Mesodermal cell (in vitro differentiated cells): Measurements from ENCODE around the gene CHIC2.
A peak's percentile ranks its signal among the peaks of the same experiment; 100 is the strongest.

Source experiments
- H3K27ac ChIP-seq: 2 replicates; pipeline ENCODE4 v1.7.0; 2013; ENCODE audit warnings: mild to moderate bottlenecking, low read depth, low read length, moderate library complexity; ENCODE audit not compliant: severe bottlenecking
- H3K36me3 ChIP-seq: 2 replicates; pipeline ENCODE4 v1.7.1; 2013; ENCODE audit warnings: mild to moderate bottlenecking, low read length, moderate library complexity; ENCODE audit not compliant: control insufficient read depth, insufficient read depth
- H3K4me1 ChIP-seq: one replicate; pipeline ENCODE4 v1.7.1; 2013; ENCODE audit warnings: mild to moderate bottlenecking, low read length; ENCODE audit not compliant: insufficient read depth, control insufficient read depth, poor library complexity, severe bottlenecking
- H3K4me3 ChIP-seq: 2 replicates; pipeline ENCODE4 v1.7.0; 2013; ENCODE audit warnings: low read length, control low read depth, mild to moderate bottlenecking; ENCODE audit not compliant: insufficient read depth, poor library complexity, severe bottlenecking; ENCODE audit errors: extremely low read depth
- H3K9me3 ChIP-seq: 2 replicates; pipeline ENCODE4 v1.7.1; 2013; ENCODE audit warnings: mild to moderate bottlenecking, low read length, moderate library complexity; ENCODE audit not compliant: control insufficient read depth
- WGBS, 2 experiments: methylation state at CpG; one replicate each; pipeline ENCODE4 v1.1.5; 2013; ENCODE audit warnings: missing lambda C conversion rate in 2 of 2; ENCODE audit not compliant: insufficient coverage in 2 of 2; 5-methylcytosine and 5-hydroxymethylcytosine counted together

The CHIC2 gene

GRCh38 chr4:54092405-54093323, 28.3 kb upstream of the CHIC2 start:
- H3K4me1 ChIP-seq = peaks cover 21% of the 10 kb centered on the region
- no peak overlapping the region for H3K27ac ChIP-seq
- H3K9me3 ChIP-seq = no peaks in the 10 kb centered on the region
- no peaks in the 10 kb centered on the region for H3K36me3 ChIP-seq
- 17 to 20% methylated on average over 11 of the region's 13 CpGs for WGBS, 2 experiments
- peak overlapping the region; percentile 44 for H3K4me3 ChIP-seq

DNA sequence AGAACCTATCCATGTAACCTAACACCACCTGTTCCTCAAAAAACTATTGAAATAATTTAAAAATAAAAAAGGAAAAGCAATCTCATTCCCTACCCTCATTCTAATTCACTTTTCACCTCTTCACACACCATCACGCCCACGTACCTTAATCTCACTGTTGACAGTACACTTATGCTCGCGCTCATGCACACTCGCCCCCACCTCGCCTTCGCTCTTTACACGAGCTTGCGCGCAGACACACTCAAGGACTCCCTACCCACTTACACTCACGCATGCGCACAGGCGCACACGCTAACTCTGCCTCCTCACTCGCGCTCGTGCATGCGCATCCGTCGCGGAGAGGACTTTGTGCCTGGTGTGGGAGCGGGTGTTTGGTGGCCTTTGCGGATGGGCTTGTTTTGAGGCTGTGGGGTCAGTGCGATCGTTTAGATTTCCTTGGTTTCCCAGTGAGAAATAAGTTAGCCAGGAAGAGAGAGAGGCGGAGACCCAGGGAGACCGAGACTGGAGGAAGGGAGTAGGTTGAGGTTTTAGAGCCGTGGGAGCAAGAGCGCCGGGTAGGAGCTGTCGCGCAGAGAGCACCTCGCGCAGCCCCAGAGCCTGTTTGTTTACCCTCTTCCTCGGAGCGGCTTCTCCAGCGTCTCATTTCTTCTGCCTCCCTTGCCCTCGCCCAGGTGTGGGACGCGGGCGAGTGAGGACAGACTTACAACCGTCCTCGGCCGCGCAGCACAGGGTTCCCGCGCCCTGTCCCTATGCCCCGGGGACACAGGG, 27.4 kb upstream of the CHIC2 start:
- no peaks in the 10 kb centered on the region for H3K36me3 ChIP-seq
- H3K4me3 ChIP-seq = peak overlapping the region; percentile 44
- H3K27ac ChIP-seq = no peak overlapping the region
- peaks cover 20% of the 10 kb centered on the region for H3K4me1 ChIP-seq
- no peaks in the 10 kb centered on the region for H3K9me3 ChIP-seq
- 1% methylated on average over 30 to 33 of the region's 48 CpGs for WGBS, 2 experiments

DNA sequence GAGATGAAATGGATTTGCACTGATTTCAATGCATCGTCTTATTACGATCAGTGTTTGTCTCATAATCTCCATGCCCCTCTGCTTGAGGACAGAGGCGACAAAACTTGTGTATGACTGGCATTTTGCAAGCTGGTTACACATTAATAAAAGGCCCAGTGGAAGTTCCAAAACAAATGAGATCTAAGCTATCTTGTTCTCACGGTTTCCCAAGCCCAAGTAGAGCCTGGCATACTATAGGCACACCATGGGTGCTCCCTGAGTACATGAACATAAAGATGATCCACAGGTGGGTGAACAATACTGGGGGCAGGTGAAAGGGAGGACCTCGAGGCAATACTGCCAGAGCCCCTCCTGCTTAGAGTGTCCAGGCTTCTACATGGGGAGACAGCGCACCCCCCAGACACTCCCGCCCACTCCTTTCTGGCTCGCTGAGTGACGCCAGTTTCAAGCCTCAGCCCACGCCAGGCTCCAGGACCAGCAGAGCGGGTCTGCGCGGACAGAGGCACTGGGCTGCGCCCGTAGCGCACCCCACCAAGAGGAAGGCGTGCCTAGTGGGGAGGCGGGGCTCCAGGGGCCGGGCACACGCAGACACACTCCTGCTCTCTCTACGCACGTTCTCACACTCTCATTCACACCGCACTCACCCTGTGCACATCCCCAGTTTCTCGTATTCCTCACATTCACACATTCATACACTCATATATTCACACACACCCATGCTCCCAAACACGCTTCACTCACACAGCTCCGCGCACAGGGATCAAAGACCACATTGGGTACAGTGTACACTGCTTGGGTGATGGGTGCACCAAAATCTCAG, 26.6 kb upstream of the CHIC2 start:
- H3K27ac ChIP-seq = no peak overlapping the region
- H3K9me3 ChIP-seq = no peaks in the 10 kb centered on the region
- WGBS, 2 experiments = 31 to 45% methylated on average over 20 to 21 of the region's 27 CpGs

GRCh38 chr4:54090404-54090803, 26.0 kb upstream of the CHIC2 start:
- Histone ChIP-seq H3K27ac (no peak overlapping the region), H3K4me3 (no peak overlapping the region), H3K36me3 (no peaks in the 10 kb centered on the region), H3K4me1 (peaks cover 12% of the 10 kb centered on the region), H3K9me3 (no peaks in the 10 kb centered on the region)
- WGBS, 2 experiments = 75 to 92% methylated on average over 2 to 4 of the region's 8 CpGs

More for the DNA sequence above, 26.6 kb upstream of the CHIC2 start:
- H3K36me3 ChIP-seq = no peaks in the 10 kb centered on the region
- peaks cover 12% of the 10 kb centered on the region for H3K4me1 ChIP-seq
- H3K4me3 ChIP-seq = peak overlapping the region; percentile 44

DNA sequence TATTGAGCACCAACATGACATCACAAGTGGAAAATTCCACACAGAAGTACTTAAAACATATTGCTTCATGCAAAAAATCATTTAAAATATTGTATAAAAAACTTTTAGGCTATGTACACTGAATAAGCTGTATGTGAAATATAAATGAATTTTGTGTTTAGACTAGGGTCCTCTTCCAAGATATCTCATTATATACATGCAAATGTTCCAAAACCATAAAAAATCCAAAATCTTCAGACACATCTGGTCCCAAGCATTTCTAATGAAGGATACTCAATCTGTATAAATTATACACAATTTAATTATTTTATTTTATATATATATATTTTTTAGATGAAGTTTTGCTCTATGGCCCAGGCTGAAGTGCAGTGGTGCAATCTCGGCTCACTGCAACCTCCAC, 25.5 kb upstream of the CHIC2 start:
- 100% methylated on average over 1 of the region's 1 CpG; no CpG with 5 or more reads in 1 of the 2 experiments for WGBS, 2 experiments
- Histone ChIP-seq H3K9me3 (no peaks in the 10 kb centered on the region), H3K27ac (no peak overlapping the region), H3K4me1 (peaks cover 16% of the 10 kb centered on the region), H3K36me3 (no peaks in the 10 kb centered on the region), H3K4me3 (no peak overlapping the region)

DNA sequence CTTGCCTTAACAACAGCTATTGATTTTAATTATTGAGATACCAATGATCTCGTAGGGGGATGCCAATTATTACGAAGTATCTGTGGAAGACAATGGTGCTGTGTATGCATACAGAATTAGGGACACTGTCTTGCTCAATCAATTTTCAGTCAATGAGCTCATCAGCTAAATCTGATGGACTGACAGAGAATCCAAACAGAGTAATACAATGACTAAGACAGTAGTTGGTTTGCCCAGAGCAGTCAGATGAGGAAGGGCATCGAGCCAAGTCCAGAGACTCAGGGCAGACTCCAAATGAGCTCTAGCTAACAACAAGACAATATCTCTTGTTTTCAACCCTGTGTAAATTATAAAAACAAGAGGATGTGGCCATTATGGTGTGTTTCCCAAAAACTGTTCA, 20.9 kb upstream of the CHIC2 start:
- no peak overlapping the region for H3K27ac ChIP-seq
- H3K4me1 ChIP-seq = peaks cover 26% of the 10 kb centered on the region
- no peaks in the 10 kb centered on the region for H3K36me3 ChIP-seq
- no peak overlapping the region for H3K4me3 ChIP-seq
- 100% methylated on average over 3 of the region's 3 CpGs; no CpG with 5 or more reads in 1 of the 2 experiments for WGBS, 2 experiments
- H3K9me3 ChIP-seq = no peaks in the 10 kb centered on the region

DNA sequence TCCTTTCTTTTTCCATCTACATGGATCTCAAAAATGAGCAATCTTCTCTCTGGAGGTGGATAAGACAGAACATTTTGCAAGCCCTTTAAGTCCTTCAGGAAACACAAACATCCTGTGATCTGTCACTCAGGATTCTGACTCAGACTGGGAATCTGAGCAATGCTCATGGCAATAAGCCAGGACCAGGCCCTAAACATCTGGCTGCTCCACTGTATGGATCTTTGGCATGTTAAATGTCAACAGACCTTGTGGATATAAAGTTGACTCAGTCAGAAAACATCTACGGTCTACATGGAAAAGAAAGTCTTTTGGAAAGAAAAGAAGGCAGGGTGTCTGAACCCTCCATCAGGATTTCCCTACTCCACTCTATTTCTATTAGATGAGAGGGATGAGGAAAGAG, 17.8 kb upstream of the CHIC2 start:
- peaks cover 34% of the 10 kb centered on the region for H3K4me1 ChIP-seq
- WGBS, 2 experiments = no CpG with 5 or more reads among the region's 1 CpG
- H3K27ac ChIP-seq = peak overlapping the region; percentile 76
- H3K36me3 ChIP-seq = no peaks in the 10 kb centered on the region
- H3K9me3 ChIP-seq = no peaks in the 10 kb centered on the region
- H3K4me3 ChIP-seq = no peak overlapping the region

DNA sequence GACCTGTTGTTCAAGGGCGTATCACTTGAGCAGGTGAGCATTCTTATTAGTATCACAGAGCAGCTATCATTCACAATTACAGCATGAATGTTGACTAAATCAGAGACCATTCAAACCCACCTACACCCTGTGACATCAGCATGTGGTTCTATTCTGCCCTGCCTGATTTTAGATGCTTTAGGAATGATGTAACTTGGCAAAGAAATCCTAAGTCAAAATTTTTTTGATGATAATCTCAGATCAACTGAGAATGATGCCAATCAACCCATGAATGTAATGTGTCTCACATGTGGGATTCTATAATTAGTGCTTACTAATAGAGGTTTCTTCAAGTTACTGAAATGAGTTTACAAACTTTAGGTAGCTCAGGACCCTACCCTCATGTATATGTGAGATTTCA, 13.4 kb upstream of the CHIC2 start:
- H3K4me3 ChIP-seq = no peak overlapping the region
- 100% methylated on average over 1 of the region's 1 CpG; no CpG with 5 or more reads in 1 of the 2 experiments for WGBS, 2 experiments

GRCh38 chr4:54076673-54077072, 12.3 kb upstream of the CHIC2 start:
- Histone ChIP-seq H3K9me3 (no peaks in the 10 kb centered on the region), H3K27ac (no peak overlapping the region), H3K36me3 (no peaks in the 10 kb centered on the region), H3K4me3 (no peak overlapping the region), H3K4me1 (peaks cover 25% of the 10 kb centered on the region)

More for the DNA sequence above, 13.4 kb upstream of the CHIC2 start:
- Histone ChIP-seq H3K9me3 (no peaks in the 10 kb centered on the region), H3K4me1 (peaks cover 33% of the 10 kb centered on the region), H3K36me3 (no peaks in the 10 kb centered on the region), H3K27ac (no peak overlapping the region)

DNA sequence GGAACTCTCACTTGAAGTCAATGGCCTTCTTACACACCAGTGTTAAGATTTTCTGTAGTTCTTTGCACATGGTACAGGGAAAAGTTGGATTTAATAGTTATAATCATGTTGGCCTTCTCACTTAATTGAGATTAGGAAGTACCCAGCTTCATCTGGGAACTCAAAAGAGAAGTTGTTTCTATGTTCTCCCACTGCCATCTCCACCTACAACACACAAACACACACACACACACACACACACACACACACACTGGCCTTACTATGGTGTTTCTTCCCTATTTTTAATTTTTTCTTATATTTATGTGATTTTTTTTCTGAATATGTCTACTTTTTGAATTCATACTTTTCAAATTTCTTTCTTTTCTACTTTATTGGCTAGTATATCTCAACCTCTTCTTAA, 10.0 kb upstream of the CHIC2 start:
- H3K27ac ChIP-seq = no peak overlapping the region
- H3K36me3 ChIP-seq = no peaks in the 10 kb centered on the region
- peaks cover 20% of the 10 kb centered on the region for H3K4me1 ChIP-seq

More for the DNA sequence above, 10.0 kb upstream of the CHIC2 start:
- no peaks in the 10 kb centered on the region for H3K9me3 ChIP-seq
- H3K4me3 ChIP-seq = no peak overlapping the region
